Measurements from ENCODE around the gene PARD3.

PARD3 gene

GRCh38 chr10:34530778-34531177 is 284.3 kb downstream of the PARD3 start:
- no peak overlapping the region for H2AFZ ChIP-seq (ENCODE audit: low read depth, low read length, severe bottlenecking)
- TF ChIP-seq CTCF (IDR thresholded peaks at IDR 0.05; ENCODE audit: insufficient read depth, low read length, poor library complexity, severe bottlenecking) = no peak
- no peak for TF ChIP-seq EZH2phosphoT487 (conservative IDR thresholded peaks at IDR 0.05; ENCODE audit: low read length)
- no peaks in the 10 kb centered on the region for H3K9me2 ChIP-seq (replicated peaks; ENCODE audit: insufficient read depth, low read length)
- H3K27ac ChIP-seq (ENCODE audit: low read depth, low read length) = no peak overlapping the region
- H4K20me1 ChIP-seq (ENCODE audit: low read depth, low read length) = no peaks in the 10 kb centered on the region
- H3K4me3 ChIP-seq (ENCODE audit: insufficient read depth, low read length, poor library complexity, severe bottlenecking) = no peak overlapping the region
- H3K36me3 ChIP-seq (ENCODE audit: low read length) = no peaks in the 10 kb centered on the region
- no peaks in the 10 kb centered on the region for H3K79me2 ChIP-seq (ENCODE audit: insufficient read depth, low read length)
- H3F3A ChIP-seq (ENCODE audit: insufficient read depth) = no peaks in the 10 kb centered on the region
- no peaks in the 10 kb centered on the region for H3K27me3 ChIP-seq (ENCODE audit: low read length)
- no peak overlapping the region for H3K4me2 ChIP-seq (ENCODE audit: low read depth, low read length, poor library complexity, severe bottlenecking)
- no peaks in the 10 kb centered on the region for H3K9me3 ChIP-seq (ENCODE audit: insufficient read depth, low read length)
- H3K9ac ChIP-seq (ENCODE audit: low read length) = no peak overlapping the region

- Histone ChIP-seq H2AFZ (ENCODE audit: low read depth, low read length, severe bottlenecking) (no peak overlapping the region), H3K4me3 (ENCODE audit: insufficient read depth, low read length, poor library complexity, severe bottlenecking) (no peak overlapping the region), H3K36me3 (ENCODE audit: low read length) (no peaks in the 10 kb centered on the region), H4K20me1 (ENCODE audit: low read depth, low read length) (no peaks in the 10 kb centered on the region), H3F3A (ENCODE audit: insufficient read depth) (no peaks in the 10 kb centered on the region), H3K27ac (ENCODE audit: low read depth, low read length) (no peak overlapping the region), H3K4me2 (ENCODE audit: low read depth, low read length, poor library complexity, severe bottlenecking) (no peak overlapping the region), H3K9me2 (replicated peaks; ENCODE audit: insufficient read depth, low read length) (no peaks in the 10 kb centered on the region), H3K27me3 (ENCODE audit: low read length) (no peaks in the 10 kb centered on the region), H3K79me2 (ENCODE audit: insufficient read depth, low read length) (no peaks in the 10 kb centered on the region), H3K9ac (ENCODE audit: low read length) (no peak overlapping the region), H3K9me3 (ENCODE audit: insufficient read depth, low read length) (no peaks in the 10 kb centered on the region)
- no peak for TF ChIP-seq CTCF (IDR thresholded peaks at IDR 0.05; ENCODE audit: insufficient read depth, low read length, poor library complexity, severe bottlenecking)
- no peak for TF ChIP-seq EZH2phosphoT487 (conservative IDR thresholded peaks at IDR 0.05; ENCODE audit: low read length)
These were observed 286.8 kb downstream of the PARD3 start for GRCh38 chr10:34528320-34528719.

- H3K4me3 ChIP-seq (ENCODE audit: insufficient read depth, low read length, poor library complexity, severe bottlenecking) = no peak overlapping the region
- no peaks in the 10 kb centered on the region for H3K9me2 ChIP-seq (replicated peaks; ENCODE audit: insufficient read depth, low read length)
- no peak overlapping the region for H3K27ac ChIP-seq (ENCODE audit: low read depth, low read length)
- H3K4me2 ChIP-seq (ENCODE audit: low read depth, low read length, poor library complexity, severe bottlenecking) = no peak overlapping the region
- no peaks in the 10 kb centered on the region for H3K36me3 ChIP-seq (ENCODE audit: low read length)
- H3K27me3 ChIP-seq (ENCODE audit: low read length) = no peaks in the 10 kb centered on the region
- H3K9ac ChIP-seq (ENCODE audit: low read length) = no peak overlapping the region
- H3K79me2 ChIP-seq (ENCODE audit: insufficient read depth, low read length) = no peaks in the 10 kb centered on the region
- H3F3A ChIP-seq (ENCODE audit: insufficient read depth) = no peaks in the 10 kb centered on the region
- no peaks in the 10 kb centered on the region for H3K9me3 ChIP-seq (ENCODE audit: insufficient read depth, low read length)
- no peaks in the 10 kb centered on the region for H4K20me1 ChIP-seq (ENCODE audit: low read depth, low read length)
- H2AFZ ChIP-seq (ENCODE audit: low read depth, low read length, severe bottlenecking) = no peak overlapping the region
- TF ChIP-seq EZH2phosphoT487 (conservative IDR thresholded peaks at IDR 0.05; ENCODE audit: low read length) (no peak), CTCF (IDR thresholded peaks at IDR 0.05; ENCODE audit: insufficient read depth, low read length, poor library complexity, severe bottlenecking) (no peak)
These were observed 288.1 kb downstream of the PARD3 start for GRCh38 chr10:34526758-34527730.
